GM19328 (cell line): Measurements from ENCODE around the gene RIPOR1.

Experiments
- ATAC-seq: cut with Tn5 transposase; IDR thresholded peaks from one replicate; pipeline ENCODE4 v1.9.1; 2021; ENCODE audit warnings: mild to moderate bottlenecking, moderate library complexity; ENCODE audit not compliant: unreplicated experiment

Gene RIPOR1

DNA sequence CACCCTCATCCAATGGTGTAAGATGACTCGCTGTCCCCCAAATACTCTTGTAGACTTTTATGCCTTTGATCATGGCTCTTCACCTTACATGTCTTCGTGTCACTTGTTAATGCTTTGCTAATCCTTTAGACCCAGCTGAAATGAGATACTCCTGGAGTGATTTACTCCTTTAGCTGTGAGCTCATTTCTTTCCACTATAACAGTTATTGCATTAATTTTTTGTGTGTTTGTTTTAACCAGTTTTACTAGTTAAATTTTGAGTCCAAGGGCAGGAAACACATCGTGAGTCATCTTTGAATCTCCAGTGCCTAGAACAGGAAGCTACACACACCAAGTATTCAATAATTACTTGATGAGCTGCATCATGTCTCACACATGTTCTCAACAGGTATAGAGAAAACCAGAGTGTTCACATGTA is 27.2 kb downstream of the RIPOR1 start:
- ATAC-seq: no peak

GRCh38 chr16:67558859-67559258 is 30.2 kb downstream of the RIPOR1 start:
- no peak for ATAC-seq

DNA sequence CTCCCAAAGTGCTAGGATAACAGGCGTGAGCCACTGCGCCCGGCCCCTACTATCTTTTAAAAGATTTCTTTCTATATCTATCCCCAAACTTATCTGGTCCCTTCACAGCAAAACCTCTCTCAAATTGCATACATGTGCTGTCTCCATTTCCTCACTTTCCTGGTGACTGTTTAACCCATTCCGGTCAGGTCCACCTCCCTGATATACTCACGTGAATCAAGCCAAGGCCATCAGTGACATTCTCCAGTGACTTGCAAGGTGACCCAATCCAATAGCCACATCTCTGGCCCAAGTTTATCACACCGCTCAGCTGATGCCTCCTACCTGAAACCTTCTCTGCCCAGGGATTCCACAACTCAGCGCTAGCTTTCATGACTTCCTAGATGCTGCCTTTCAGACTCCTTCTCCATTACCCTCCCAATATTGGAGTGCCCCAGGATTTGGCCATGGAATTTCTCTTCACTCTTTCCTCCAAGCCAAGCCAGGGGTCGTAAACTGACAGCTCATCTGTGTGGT is 32.3 kb downstream of the RIPOR1 start:
- ATAC-seq: no peak

DNA sequence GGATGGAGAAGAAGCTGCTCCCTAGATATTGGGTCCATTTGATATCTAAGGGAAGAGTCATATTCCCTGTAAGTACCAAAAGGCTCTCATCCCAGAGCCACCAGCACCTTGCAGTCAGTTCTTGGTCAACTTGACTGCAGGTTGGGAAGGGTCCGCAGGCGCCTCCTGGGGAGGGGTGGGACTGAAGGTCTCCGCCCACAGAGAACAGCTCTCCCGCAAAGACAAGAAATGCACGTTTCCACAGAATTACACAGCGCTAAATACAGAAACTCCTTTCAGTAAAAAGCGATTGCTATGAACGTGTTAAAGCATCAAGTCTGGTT is 32.8 kb downstream of the RIPOR1 start:
- no peak for ATAC-seq

GRCh38 chr16:67561824-67562525 is 33.3 kb downstream of the RIPOR1 start:
- ATAC-seq: peak; percentile 78

DNA sequence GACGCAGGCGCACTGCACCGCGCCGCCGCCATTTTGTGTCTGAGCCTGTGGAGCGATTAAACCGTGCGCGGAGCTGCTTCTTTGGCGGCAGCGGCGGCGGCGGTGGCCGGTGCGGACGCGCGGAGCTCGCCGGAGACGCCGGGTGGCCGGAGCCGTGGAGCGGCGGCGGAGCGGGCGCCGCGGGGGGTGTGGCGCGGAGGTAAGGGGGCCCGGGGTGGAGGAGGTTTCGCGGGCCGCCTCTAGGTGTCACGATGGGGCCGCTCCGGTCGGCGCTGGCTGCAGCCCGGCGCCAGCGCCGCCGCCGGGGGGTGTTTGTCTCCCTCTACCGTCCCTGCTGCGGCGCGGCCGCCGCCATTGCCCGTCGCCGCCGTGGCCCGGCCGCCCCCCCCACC is 33.9 kb downstream of the RIPOR1 start, which contains the start of gene CTCF:
Gene CTCF, plus strand, starts transcription at position 1 of the 392 bp plus-strand sequence. CDS start 48,307 bp downstream, outside the sequence.
- peak; percentile 40 for ATAC-seq

DNA sequence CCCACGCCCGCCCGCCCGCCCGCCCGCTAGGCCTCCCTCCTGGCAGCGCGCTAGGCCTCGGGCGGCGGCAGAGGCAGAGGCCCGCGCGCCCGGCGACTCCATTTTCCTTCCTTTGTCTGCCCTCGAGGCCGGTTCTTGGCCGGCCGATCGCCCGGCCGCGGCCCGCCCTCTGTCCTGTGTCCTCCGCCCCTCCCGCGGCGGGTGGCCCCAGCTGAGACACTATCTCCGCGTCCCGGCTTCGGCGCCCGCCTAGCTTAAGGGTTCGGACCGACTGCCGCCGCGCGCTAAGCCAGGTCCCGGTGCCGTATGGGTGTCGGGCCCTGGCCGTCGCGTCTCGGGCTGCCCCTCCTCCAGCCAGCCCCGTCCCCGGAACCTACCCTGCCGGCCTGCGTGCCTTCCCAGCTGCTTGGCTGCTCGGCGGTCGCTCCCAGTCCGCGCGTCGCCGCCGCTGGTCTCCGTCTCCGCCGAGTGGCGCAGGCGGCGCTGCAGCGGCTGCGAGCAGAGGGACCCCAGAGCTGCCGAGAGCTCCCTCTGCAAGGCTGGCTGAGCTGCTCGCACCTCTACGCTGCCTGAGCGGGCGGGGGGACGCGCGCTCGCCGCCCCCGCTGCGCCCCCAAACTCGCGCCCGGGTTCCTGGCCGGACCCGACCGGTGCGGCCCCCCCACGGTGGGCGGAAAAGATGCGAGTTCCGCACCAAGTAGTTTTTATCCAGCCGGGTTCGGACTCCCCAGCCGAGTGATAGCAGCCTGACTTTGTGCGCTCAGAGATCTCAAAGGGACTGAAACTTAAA is 34.5 kb downstream of the RIPOR1 start:
- peak; percentile 6 for ATAC-seq

- no peak for ATAC-seq
These were observed 35.3 kb downstream of the RIPOR1 start for GRCh38 chr16:67563708-67564468.

GRCh38 chr16:67565470-67566100 is 37.0 kb downstream of the RIPOR1 start:
- ATAC-seq: no peak

GRCh38 chr16:67571464-67571863 is 42.8 kb downstream of the RIPOR1 start:
- ATAC-seq: no peak

DNA sequence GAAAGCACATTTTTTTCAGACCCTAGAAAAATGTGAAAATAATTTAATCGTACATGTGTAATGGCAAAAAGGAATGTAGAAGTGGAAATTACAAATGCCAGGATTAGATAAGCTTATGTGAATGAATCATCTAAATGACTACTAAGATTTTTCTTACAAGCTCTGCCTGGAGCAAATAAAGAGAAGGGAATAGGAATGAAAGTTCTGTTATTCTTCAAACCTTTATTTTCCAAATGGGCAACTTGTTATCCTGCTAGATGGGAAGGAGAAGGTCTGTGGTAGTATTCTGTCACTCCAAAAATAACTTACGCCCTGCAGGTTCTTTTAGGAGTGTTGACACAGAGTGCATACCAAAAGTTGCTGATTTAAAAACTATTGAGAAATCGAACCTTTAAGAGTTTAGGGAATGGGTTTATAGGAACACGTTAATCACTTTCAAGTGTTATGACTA is 43.4 kb downstream of the RIPOR1 start:
- no peak for ATAC-seq

GRCh38 chr16:67579686-67580085 is 51.1 kb downstream of the RIPOR1 start:
- no peak for ATAC-seq

DNA sequence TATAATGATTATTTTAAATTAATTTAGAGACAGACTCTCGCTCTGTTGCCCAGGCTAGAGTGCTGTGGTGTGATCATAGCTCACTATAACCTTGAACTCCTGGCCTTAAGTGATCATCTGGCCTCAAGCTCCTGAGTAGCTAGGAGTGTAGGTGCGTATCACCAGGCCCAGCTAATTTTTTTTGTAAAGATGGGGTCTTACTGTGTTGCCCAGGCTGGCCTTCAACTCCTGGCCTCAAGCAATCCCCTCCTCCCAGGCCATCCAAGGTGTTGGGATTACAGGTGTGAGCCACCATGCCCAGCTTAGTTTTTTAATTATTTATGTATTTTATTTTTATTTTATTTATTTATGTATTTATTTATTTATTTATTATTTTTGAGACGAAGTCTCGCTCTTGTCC is 51.6 kb downstream of the RIPOR1 start:
- ATAC-seq: no peak

GRCh38 chr16:67593288-67593687 is 64.7 kb downstream of the RIPOR1 start:
- no peak for ATAC-seq

- ATAC-seq: no peak
These were observed 65.1 kb downstream of the RIPOR1 start for GRCh38 chr16:67593701-67594100.

DNA sequence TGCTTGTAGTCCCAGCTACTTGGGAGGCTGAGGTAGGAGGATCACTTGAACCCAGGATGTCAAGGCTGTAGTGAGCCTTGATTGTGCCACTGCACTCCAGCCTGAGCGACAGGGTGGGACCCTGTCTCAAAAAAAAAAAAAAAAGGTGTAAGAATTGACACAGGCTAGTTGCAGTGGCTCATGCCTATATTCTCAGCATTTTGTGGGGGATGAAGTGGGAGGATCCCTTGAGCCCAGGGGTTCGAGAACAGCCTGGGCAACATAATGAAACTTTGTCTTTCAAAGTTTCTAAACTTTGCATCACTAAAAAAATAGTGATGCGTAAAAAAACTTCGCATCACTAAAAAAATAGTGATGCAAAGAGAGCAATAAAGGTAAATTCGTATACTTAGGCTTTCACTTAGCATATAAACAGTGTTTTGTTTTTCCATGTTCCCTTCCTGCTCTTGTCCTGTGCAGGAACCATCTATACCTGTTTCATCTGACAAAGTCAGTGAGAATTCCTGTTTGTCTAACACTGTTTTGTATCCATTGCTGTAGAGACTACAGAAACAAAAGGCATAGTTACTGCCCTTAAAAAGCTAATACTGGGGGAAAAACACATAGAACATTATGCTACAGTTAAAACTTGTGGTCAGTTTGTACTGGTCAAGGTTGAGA is 65.8 kb downstream of the RIPOR1 start:
- no peak for ATAC-seq

DNA sequence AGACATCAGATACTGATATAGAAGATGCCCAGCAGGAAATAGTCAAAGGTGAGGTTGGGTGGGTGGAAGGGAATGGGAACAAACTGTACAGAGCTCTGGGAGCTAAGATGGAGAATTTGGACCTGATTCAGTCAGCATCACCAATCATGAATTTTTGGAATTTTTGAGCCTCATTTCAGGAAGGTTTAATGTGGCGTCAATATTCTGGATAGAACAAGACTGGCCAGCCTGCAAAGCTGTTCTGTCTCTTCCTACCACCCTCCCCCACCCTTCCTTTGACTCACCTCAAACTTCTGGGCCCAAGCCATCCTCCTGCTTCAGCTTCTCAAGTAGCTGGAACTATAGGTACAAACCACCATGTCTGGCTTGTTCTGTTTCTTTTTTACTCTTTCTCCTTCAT is 66.3 kb downstream of the RIPOR1 start:
- no peak for ATAC-seq
